ENCODE measurements around the gene MDM2.

MDM2 gene

DNA sequence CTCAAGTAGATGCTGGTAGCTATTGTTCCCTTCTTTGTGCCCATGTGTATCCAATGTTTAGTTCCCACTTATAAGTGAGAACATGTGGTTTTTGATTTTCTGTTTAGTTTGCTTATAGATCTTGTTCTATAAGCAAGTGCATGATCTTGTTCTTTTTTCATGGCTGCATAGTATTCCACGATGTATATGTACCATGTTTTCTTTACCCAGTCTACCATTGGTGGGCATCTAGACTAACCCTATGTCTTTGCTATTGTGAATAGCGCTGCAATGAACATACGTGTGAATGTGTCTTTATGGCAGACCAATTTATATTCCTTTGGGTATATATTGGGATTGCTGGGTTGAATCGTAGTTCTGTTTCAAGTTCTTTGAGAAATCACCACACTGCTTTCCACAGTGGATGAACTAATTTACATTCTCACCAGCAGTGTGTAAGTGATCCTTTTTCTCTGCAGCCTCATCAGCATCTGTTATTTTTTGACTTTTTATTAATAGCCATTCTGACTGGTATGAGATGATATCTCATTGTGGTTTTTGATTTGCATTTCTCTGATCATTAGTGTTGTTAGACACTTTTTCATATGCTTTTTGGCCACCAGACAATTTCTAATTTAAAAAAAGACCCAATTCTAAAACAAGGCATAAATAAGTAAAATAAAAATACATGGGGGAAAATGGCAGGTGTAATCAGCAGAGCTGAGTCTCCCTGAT is 74.4 kb downstream of the MDM2 start:
- DNase-seq, result no peak

DNA sequence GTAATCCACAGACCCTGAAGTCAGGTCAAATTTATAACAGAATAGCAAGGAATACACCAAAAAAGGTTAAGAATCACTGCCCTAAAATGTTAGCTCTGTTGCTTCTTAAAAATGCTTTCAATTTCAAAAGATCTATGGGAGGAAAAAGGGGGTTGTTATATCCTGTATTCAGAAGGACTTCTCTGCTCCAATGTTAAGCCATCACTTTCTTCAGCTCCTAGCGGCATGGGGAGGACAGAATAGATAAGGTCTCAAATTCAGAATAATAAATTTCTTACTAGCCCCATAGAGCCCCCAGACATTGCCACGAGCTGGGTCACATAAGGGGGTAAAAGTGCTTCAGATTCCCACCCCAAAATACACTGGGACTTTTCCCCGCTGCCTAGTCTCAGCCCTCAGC is 75.2 kb downstream of the MDM2 start:
- DNase-seq, result no peak

DNA sequence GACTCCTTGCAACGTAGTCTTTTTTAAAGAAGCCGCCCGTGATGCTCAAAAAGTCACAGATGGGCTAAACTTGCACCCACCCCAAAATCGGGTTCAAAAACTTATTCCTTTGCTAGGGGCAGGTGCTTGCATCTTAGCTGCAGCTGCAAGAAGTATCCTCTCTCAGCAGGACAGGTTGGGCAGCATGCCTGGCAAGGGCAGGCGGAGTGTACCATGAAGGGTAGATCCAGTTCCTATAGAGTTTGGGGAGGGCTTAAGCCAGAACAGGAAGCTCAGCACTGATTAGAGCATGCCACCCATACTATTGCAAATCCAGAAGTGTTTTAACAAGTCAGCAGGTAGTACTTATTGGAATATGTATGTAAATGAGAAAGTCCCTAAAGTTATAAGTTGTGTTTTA is 76.3 kb downstream of the MDM2 start:
- DNase-seq, result no peak

DNA sequence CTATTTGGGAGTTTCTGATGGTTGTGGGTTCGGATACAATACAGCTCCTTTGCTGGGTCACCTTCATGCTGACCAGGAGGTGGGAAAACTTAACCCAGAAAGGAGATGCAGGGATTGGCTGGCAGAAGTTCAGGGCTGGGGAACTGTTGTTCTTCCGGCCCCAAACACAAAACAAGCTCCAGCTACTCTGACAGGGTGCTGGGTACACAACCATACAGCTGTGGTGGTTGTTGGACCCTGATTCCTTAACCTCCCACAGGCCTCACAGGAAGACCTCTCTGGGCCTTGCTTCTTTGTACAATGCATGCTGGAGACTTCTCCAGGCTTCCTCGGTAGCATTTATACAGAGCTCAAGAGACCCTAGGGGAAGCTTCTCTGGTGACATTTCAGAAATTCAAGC is 77.4 kb downstream of the MDM2 start:
- no peak for DNase-seq

DNA sequence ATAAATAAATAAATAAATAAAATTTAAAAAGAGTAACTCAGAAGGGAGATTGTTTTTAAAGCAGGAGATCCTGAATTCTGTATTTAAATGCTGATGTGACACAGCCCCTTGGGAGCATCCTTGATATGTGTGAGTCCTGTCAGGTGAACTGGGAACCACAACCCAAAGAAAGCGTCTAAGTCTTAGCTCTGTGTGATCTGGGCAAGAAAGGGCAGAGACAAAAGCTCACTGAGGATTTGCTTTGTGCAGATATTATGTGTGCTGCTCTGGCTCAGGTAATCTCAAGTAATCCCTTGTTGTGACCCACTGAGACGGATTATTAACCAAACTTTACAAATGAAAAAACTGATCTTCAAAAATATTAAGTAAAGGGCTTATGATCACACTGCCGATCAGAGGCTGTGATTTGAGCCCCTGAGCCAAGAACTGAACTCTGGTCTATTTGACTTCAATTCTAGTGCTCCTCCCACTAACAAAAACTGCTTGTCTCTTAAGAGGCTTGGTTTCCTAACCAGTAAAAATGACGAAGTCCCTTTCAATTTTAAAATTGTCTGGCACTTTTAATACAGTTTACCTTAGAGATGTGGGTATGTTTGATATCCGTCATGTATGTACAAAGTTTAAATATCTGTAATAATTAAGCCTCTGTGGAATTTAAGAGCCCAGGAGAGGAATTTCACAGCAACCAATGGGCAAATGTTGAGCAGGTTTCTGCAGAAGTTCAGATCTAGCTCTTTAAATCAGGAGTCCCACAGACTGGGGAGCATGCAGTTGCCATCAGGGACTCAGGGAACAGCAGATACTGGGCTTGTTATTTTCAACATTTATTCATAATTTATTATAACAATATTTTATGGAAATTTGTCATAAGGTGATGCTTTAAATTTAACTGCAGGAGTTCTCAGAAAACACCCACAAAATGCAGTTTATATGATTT is 78.9 kb downstream of the MDM2 start:
- DNase-seq, result no peak

DNA sequence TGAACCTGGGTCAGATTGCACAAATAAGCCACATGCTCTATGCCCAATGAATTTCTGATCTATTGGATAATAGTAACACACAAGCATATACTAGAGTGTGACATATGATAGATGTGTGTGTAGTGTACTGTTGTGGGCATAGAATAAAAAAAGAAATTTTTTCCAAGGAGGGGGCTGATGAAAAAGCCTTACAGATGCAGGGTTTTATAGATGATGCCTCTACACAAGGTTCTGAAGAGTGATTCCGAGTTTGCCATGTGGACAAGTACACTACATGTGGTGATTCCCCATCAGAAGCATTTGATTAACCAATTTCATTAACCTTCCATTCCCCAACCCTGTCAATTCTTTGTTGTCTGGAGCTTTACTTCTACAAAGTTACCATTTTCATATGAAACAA is 79.7 kb downstream of the MDM2 start:
- no peak for DNase-seq

DNA sequence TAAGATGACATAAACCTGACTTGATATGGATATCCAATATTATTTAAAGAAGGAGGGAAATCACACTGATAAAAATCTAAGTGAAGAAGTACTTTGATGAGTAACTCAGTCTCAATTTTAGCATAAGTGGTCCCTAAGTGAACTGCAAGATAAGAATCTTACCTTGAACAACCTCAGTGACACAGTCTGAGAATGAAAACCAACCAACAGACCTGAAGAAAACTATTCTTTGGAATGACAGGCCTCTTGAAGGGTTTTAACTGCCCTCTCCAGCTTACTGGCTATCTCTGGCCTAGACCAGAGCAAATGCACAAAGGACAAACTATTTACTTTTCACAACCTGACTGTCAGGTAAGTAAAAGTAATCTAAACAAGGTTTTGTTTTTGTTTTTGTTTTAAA is 80.3 kb downstream of the MDM2 start:
- no peak for DNase-seq

DNA sequence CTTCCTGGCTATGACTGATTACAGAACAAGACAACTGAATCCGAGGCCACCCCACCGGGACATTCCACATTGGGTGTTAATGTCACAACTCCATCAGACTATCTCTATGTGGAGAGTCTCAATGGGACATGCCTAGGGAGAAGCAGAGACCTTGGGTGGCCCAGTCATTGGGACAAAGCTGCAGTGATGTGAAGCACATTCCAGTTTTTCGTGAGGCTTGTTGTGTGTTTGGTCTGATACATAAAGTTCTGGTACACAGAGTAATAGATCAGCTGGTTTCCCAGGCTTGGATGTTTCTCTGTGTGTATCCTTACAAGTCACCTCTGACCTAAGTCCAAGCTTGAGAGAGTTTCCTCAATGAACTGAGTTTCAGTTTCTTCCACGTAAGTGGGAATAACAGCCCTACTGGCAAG is 82.7 kb downstream of the MDM2 start:
- no peak for DNase-seq

DNA sequence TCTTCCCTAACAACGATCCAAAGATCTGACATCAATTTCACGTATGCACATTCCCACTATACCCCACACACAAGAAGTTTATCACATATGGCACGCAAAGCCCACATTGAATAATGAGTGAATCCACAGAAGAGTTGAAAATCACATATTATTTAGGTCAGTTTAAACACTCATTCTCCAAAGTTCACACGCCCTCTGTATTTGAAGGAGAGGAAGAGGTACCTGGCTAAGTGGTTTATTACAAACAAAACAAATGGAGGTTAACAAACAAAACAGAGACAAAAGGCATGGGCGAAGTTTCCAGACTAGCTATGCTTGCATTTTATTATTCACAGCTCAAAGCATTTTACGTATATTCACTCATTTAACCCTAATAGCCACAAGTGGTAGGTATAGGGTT is 83.2 kb downstream of the MDM2 start:
- DNase-seq, result no peak

DNA sequence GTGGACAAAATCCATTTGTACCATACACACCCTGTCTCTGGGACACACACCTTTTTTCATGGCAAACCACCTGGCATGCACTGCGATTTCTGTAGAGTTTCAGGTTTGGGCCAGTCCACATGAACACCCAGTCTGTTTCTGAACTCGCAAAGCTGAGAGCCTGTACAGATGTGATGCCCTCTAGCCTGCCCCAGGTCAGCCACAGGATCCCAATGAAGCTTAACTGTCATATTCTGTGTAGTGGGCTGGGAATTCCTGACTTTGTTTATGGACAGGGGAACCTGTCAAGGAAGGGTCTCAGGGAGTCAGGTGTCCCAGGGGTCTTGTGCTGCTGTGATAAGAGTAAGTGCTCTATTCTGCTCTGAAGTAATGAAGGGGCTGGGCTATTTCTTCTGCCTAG is 85.2 kb downstream of the MDM2 start:
- no peak for DNase-seq

DNA sequence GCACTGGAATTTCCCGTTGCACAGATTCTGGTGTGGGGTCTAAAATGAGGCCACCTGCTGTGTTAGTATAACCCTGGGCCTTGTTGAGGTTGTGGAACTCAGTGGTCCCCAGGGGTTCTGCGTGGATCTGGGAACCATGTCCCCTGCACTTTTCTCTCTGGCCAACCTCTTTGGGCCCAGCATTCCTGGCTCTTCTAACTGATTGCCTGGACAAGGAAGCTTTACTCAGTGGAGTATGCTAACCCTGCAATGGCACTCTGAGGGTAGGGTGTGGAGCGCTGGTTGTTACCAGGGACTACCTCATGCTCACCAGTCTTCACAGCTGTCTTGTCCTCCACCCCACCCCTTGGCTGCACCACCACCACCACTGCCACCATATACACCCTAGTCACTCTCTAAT is 85.8 kb downstream of the MDM2 start:
- no peak for DNase-seq

DNA sequence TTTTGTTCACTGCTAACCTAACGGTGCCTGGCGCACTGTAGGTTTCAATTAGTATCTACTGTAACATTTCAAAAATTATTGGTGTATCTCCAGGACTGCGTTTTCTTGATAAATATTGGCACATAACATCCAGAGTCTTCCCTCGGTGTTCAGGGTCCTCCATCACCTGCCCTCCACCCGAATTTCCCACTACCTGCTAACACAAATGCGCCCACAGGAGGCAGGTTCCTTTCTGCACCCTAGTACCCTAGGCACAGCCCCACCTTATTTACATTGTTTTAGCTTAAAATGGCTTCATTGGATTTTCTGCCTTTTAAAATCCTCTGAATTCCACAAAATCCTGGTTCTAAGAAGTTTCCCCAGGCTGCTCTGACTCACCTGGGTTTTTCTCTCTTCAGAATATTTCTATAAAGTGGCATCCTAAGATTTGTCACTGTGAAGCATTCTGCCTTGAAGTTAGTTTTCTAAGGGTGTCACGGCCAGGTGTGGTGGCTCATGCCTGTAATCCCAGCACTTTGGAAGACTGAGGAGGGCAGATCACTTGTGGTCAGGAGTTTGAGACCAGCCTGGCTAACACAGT is 86.4 kb downstream of the MDM2 start:
- no peak for DNase-seq

DNA sequence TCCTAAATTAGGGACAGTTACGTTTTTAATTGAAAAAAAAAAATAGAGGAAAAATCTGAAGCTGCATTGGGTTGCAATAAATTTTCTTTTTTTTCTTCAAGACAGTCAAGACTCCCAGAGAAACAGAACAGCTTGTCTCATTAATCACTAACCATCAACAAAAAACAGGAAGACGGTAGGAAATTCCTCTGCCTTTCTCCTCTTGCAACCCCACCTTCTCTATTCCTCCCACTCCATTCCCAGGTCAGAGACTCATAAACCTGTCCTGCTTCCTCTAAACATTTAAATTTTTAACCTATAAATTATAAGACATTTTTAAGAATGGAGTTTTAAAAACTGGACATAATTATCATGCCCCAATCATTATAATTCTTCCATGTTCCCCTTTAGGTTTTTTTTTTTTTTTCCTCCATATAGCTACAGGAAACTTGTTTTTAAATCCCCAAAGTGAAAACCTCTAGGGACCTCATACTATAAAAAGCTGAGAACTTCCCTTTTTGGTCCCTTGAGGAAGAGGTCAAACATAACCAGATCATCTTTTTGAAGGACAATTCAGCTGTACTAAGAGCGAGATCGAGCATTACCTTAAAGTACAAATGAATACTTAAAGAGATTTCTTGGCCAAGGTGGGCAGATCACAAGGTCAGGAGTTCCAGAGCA is 89.0 kb downstream of the MDM2 start:
- no peak for DNase-seq

DNA sequence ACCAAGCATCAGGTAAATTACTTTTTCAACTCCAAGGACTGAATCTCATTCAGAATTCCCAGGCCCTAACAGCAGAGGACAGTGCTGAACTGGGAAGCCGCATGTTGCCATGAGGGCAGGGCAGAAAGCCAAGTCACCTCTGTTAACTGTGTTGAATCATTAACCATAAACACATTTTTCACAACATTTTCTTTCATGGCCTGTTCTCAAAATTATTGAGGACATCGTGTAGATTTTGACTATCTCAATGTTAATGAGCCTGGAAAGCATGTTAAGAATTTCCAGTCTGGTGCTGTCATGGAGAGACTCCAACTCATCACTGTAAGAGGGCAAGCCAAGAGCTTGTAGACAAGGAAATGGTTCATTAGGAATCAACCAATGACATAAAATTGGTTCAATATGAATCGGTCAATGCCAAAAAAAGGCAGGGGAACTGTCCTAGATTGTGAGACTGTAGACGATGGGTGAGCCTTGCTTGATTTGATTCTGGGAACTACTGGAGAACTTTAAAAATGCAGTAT is 91.3 kb downstream of the MDM2 start:
- DNase-seq, result no peak

DNA sequence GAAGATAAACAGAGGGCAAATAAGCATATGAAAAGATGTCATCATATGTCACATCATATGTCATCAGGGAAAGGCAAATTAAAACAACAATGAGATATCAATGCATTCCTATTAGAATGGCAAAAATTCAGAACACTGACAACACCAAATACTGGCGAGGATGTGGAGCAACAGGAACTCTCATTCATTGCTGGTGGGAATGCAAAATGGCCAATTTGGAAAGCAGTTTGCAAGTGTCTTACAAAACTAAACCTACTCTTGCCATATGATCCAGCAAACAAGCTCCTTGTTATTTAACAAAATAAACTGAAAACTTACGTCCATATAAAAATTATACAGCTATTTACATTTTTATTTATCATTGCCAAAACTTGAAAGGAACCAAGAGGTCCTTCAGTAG is 92.3 kb downstream of the MDM2 start:
- DNase-seq, result no peak

All from DMS 273 treated with DMSO at 0.1 percent for 48 hours (cell line).